ENCODE measurements around the gene AGAP9. TPM values are rescaled to one million over a fixed set of nuclear protein-coding genes. Genes with fewer than 3 reads are reported as not detected.

The AGAP9 gene
- total and polyA plus RNA-seq, 9 of the 15 experiments (the other 6 are each of a cell fraction or from before 2014, with no cell fraction given): 0.37 to 11.7 (median 5.8) TPM

GRCh38 chr10:47458466-47459154 is 64.8 kb downstream of the AGAP9 start:
- Histone ChIP-seq H3K9me1 (ENCODE audit: control insufficient read depth, insufficient read depth, low read length) (no peaks in the 10 kb centered on the region), H3K27me3 (ENCODE audit: control insufficient read depth in 2 of 2, insufficient read depth in 2 of 2, low read length in 2 of 2) (peaks cover 3 to 23% of the 10 kb centered on the region in 2 experiments; a peak in 3 of 5 replicates), H3K9ac (ENCODE audit: insufficient read depth in 1 of 2, low read depth in 2 of 2, low read length in 2 of 2) (no peak overlapping the region), H3K27ac (ENCODE audit: extremely low read depth, low read depth, low read length) (no peak overlapping the region), H3K4me1 (replicated peaks in 1 of 2; ENCODE audit: control insufficient read depth in 2 of 2, insufficient read depth in 2 of 2, low read length in 2 of 2) (peaks cover 0 to 5% of the 10 kb centered on the region in 2 experiments; a peak in 1 of 5 replicates), H3K4me2 (ENCODE audit: insufficient read depth, low read length) (no peak overlapping the region), H3K9me3 (replicated peaks; ENCODE audit: control insufficient read depth, insufficient read depth, low read depth, low read length) (no peaks in the 10 kb centered on the region), H3K79me2 (ENCODE audit: control insufficient read depth, insufficient read depth, low read length) (no peaks in the 10 kb centered on the region), H3K4me3 (no peak overlapping the region), H2AFZ (ENCODE audit: low read depth, low read length) (no peak overlapping the region), H3K36me3 (ENCODE audit: control insufficient read depth, insufficient read depth, low read length) (no peaks in the 10 kb centered on the region), H4K20me1 (replicated peaks; ENCODE audit: control insufficient read depth, insufficient read depth, low read length) (no peaks in the 10 kb centered on the region; the same call in 1 of the 2 replicates)
- in situ Hi-C loops (cut with MboI): no loop called here
- no TSS peak for BruUV-seq (replicated peaks)
- DNase-seq (ENCODE audit: extremely low read depth in 1 of 4, low spot score in 3 of 4) (peak in 1 of 4 experiments; percentile 2), FAIRE-seq (no peak), ATAC-seq (no peak)
- POLR2A ChIA-PET: interaction anchor here (0.6 kb wide), 1 partner anchor 10 kb away, joined by 3 read pairs; no protein-coding TSS in a partner anchor
- WGBS (ENCODE audit: insufficient coverage, low coverage, missing lambda C conversion rate): 2% methylated on average over 4 of the region's 4 CpGs
- CTCF ChIA-PET (ENCODE audit: low intra/inter-chr PET ratio): no interaction called here
- intact Hi-C loops (cut with micrococcal nuclease): no loop called here
- TF ChIP-seq ZBTB8A (IDR thresholded peaks at IDR 0.05; ENCODE audit: partially characterized antibody) (no peak), E2F4 (CRISPR knock-in tag; IDR thresholded peaks at IDR 0.05; ENCODE audit: low read depth) (no peak), PTTG1 (tag; IDR thresholded peaks at IDR 0.05; ENCODE audit: low read depth) (no peak), ETV6 (IDR thresholded peaks at IDR 0.05; ENCODE audit: borderline replicate concordance in 1 of 2, low read depth in 2 of 2, low read length in 1 of 2) (no peak), ETV6 (CRISPR knock-in tag; IDR thresholded peaks at IDR 0.05; ENCODE audit: borderline replicate concordance) (no peak)
- TF ChIP-seq, protein P1, sequence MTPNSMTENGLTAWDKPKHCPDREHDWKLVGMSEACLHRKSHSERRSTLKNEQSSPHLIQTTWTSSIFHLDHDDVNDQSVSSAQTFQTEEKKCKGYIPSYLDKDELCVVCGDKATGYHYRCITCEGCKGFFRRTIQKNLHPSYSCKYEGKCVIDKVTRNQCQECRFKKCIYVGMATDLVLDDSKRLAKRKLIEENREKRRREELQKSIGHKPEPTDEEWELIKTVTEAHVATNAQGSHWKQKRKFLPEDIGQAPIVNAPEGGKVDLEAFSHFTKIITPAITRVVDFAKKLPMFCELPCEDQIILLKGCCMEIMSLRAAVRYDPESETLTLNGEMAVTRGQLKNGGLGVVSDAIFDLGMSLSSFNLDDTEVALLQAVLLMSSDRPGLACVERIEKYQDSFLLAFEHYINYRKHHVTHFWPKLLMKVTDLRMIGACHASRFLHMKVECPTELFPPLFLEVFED (CRISPR knock-in tag; conservative IDR thresholded peaks at IDR 0.05): no peak
- TF ChIP-seq, protein P2, sequence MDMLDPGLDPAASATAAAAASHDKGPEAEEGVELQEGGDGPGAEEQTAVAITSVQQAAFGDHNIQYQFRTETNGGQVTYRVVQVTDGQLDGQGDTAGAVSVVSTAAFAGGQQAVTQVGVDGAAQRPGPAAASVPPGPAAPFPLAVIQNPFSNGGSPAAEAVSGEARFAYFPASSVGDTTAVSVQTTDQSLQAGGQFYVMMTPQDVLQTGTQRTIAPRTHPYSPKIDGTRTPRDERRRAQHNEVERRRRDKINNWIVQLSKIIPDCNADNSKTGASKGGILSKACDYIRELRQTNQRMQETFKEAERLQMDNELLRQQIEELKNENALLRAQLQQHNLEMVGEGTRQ (CRISPR knock-in tag; IDR thresholded peaks at IDR 0.05): no peak

All from K562 (cell line).